Colonic mucosa (tissue), 4 donors: ENCODE measurements around the gene ATIC. TPM values are rescaled to one million over a fixed set of nuclear protein-coding genes. Genes with fewer than 3 reads are reported as not detected.
"Not testable (repeated sequence)": the region's sequence is repeated elsewhere in the genome, so short reads cannot be mapped to it uniquely, and the experiment has no call there.

Experiments used
- DNase-seq: peaks from one replicate; pipeline ENCODE4 v3.0.0-alpha.2; 2020
- H3K27ac ChIP-seq: fragments of 200-600 bp; one replicate; pipeline ENCODE4 v1.8.0; 2021
- H3K27me3 ChIP-seq: fragments of 200-600 bp; one replicate; pipeline ENCODE4 v1.8.0; 2021
- H3K36me3 ChIP-seq: fragments of 200-600 bp; one replicate; pipeline ENCODE4 v1.8.0; 2021
- H3K4me1 ChIP-seq: fragments of 200-600 bp; one replicate; pipeline ENCODE4 v1.8.0; 2021; ENCODE audit warnings: mild to moderate bottlenecking
- H3K4me3 ChIP-seq: fragments of 200-600 bp; one replicate; pipeline ENCODE4 v1.8.0; 2021
- H3K9ac ChIP-seq, 2 donors: one replicate each; pipeline ENCODE4 v1.7.0; 2013; ENCODE audit warnings: control low read depth in 2 of 2, low read depth in 2 of 2, low read length in 2 of 2
- H3K9me3 ChIP-seq: fragments of 200-600 bp; one replicate; pipeline ENCODE4 v1.8.0; 2021
- CTCF ChIP-seq: fragments of 200-600 bp; IDR thresholded peaks from one replicate; pipeline ENCODE4 v1.8.0; 2022; ENCODE audit warnings: antibody characterized with exemption, mild to moderate bottlenecking
- intact Hi-C: fragments of 100-400 bp; cut with DNase I; formaldehyde crosslinking; loops from one replicate; pipeline ENCODE4 v1.14.1; 2022
- total RNA-seq, 2 donors: library from RNA; stranded (reverse); fragmentation: NEBNext Ultra II Directional in 1 of 2; extraction: Animal tissue kit (Norgen Biotek cat#: 25700) in 1 of 2; gene quantifications; one replicate each; pipeline ENCODE4 v1.2.1, GENCODE V29; 2021
- donor health status: healthy.
- donor health status: DM: no; HTN: no; CAD: no.
- donor health status: DM: no; HTN: no; CAD: no.

Gene ATIC
- total RNA-seq, 2 donors from 2014 or later, result 68.8 to 148 TPM

- Histone ChIP-seq H3K4me3 (no peak overlapping the region), H3K27me3 (no peaks in the 10 kb centered on the region), H3K27ac (no peak overlapping the region), H3K36me3 (no peaks in the 10 kb centered on the region), H3K9me3 (no peaks in the 10 kb centered on the region), H3K9ac (no peak overlapping the region), H3K4me1 (no peaks in the 10 kb centered on the region)
- no peak for DNase-seq
- intact Hi-C loops, result no loop called here
- no peak for TF ChIP-seq CTCF
Observed at GRCh38 chr2:215358312-215358845, 46.5 kb downstream of the ATIC start.

GRCh38 chr2:215358891-215359575 lies 47.2 kb downstream of the ATIC start:
- H3K27ac ChIP-seq, result no peak overlapping the region
- no peak overlapping the region for H3K9ac ChIP-seq
- no peak for TF ChIP-seq CTCF
- no peaks in the 10 kb centered on the region for H3K9me3 ChIP-seq
- no peak for DNase-seq
- H3K36me3 ChIP-seq, result no peaks in the 10 kb centered on the region
- intact Hi-C loops, result no loop called here
- no peaks in the 10 kb centered on the region for H3K4me1 ChIP-seq
- H3K27me3 ChIP-seq, result no peaks in the 10 kb centered on the region
- no peak overlapping the region for H3K4me3 ChIP-seq

GRCh38 chr2:215359576-215359922 lies 47.7 kb downstream of the ATIC start:
- Histone ChIP-seq H3K27me3 (no peaks in the 10 kb centered on the region), H3K27ac (no peak overlapping the region), H3K36me3 (no peaks in the 10 kb centered on the region), H3K9ac (no peak overlapping the region), H3K4me3 (no peak overlapping the region), H3K4me1 (no peaks in the 10 kb centered on the region), H3K9me3 (no peaks in the 10 kb centered on the region)
- no peak for TF ChIP-seq CTCF
- no peak for DNase-seq
- intact Hi-C loops, result no loop called here

- H3K4me1 ChIP-seq, H3K9me3 ChIP-seq, intact Hi-C loops, DNase-seq, H3K9ac ChIP-seq, H3K27ac ChIP-seq, H3K4me3 ChIP-seq, H3K27me3 ChIP-seq, H3K36me3 ChIP-seq: not testable (repeated sequence)
Observed at GRCh38 chr2:215360059-215360458, 48.2 kb downstream of the ATIC start.

- Histone ChIP-seq H3K9me3 (no peaks in the 10 kb centered on the region), H3K27ac (no peak overlapping the region), H3K4me3 (no peak overlapping the region), H3K9ac (no peak overlapping the region), H3K36me3 (no peaks in the 10 kb centered on the region), H3K27me3 (no peaks in the 10 kb centered on the region), H3K4me1 (no peaks in the 10 kb centered on the region)
- no peak for DNase-seq
- intact Hi-C loops, result no loop called here
- TF ChIP-seq CTCF, result no peak
Observed at GRCh38 chr2:215360596-215360995, 48.7 kb downstream of the ATIC start.

- intact Hi-C loops, result no loop called here
- DNase-seq, result no peak
- Histone ChIP-seq H3K4me3 (no peak overlapping the region), H3K27me3 (no peaks in the 10 kb centered on the region), H3K36me3 (no peaks in the 10 kb centered on the region), H3K9ac (no peak overlapping the region), H3K4me1 (no peaks in the 10 kb centered on the region), H3K9me3 (no peaks in the 10 kb centered on the region), H3K27ac (no peak overlapping the region)
- no peak for TF ChIP-seq CTCF
Observed at GRCh38 chr2:215361211-215361875, 49.5 kb downstream of the ATIC start.
